MM.1S (cell line): ENCODE measurements around the gene FAM114A1.

ENCODE experiments used
- DNase-seq: peaks from one replicate; pipeline ENCODE4 v3.0.0-alpha.2; 2015
- H2AFZ ChIP-seq: fragments of 300-600 bp; sonication (generic); 2 replicates; pipeline ENCODE4 v1.6.0; 2016; ENCODE audit warnings: antibody characterized with exemption, low read length
- H3F3A ChIP-seq: fragments of 300-600 bp; sonication (generic); 2 replicates; pipeline ENCODE4 v1.6.1; 2016; ENCODE audit warnings: mild to moderate bottlenecking, antibody characterized with exemption, low read length, moderate library complexity, mixed read lengths; ENCODE audit not compliant: insufficient read depth
- H3K27ac ChIP-seq: fragments of 300-600 bp; sonication (generic); 2 replicates; pipeline ENCODE4 v1.5.1; 2016; ENCODE audit warnings: mild to moderate bottlenecking, low read length
- H3K27me3 ChIP-seq: fragments of 300-600 bp; sonication (generic); replicated peaks from 2 replicates; pipeline ENCODE4 v1.6.0; 2016; ENCODE audit warnings: low read length; ENCODE audit not compliant: insufficient read depth
- H3K36me3 ChIP-seq: fragments of 300-600 bp; sonication (generic); replicated peaks from 2 replicates; pipeline ENCODE4 v1.6.1; 2016; ENCODE audit warnings: mild to moderate bottlenecking, low read length, mixed read lengths; ENCODE audit not compliant: insufficient read depth
- H3K4me1 ChIP-seq: fragments of 300-600 bp; sonication (generic); 2 replicates; pipeline ENCODE4 v1.6.1; 2016; ENCODE audit warnings: low read length, mixed read lengths
- H3K4me2 ChIP-seq: fragments of 300-600 bp; sonication (generic); 2 replicates; pipeline ENCODE4 v1.6.0; 2016; ENCODE audit warnings: low read depth, low read length
- H3K4me3 ChIP-seq: fragments of 300-600 bp; sonication (generic); 2 replicates; pipeline ENCODE4 v1.5.1; 2016; ENCODE audit warnings: low read length, mixed read lengths
- H3K79me2 ChIP-seq: fragments of 300-600 bp; sonication (generic); 2 replicates; pipeline ENCODE4 v1.6.1; 2016; ENCODE audit warnings: mixed run types, low read length, mixed read lengths
- H3K9ac ChIP-seq: fragments of 300-600 bp; sonication (generic); 2 replicates; pipeline ENCODE4 v1.6.1; 2016; ENCODE audit warnings: low read length, mixed read lengths
- H3K9me2 ChIP-seq: fragments of 300-600 bp; sonication (generic); replicated peaks from 2 replicates; pipeline ENCODE4 v1.6.1; 2016; ENCODE audit warnings: mild to moderate bottlenecking, low read length, mixed read lengths; ENCODE audit not compliant: insufficient read depth
- H3K9me3 ChIP-seq: fragments of 300-600 bp; sonication (generic); replicated peaks from 2 replicates; pipeline ENCODE4 v1.6.1; 2016; ENCODE audit warnings: mild to moderate bottlenecking, low read length, mixed read lengths; ENCODE audit not compliant: insufficient read depth
- H4K20me1 ChIP-seq: fragments of 300-600 bp; sonication (generic); 2 replicates; pipeline ENCODE4 v1.6.1; 2016; ENCODE audit warnings: mild to moderate bottlenecking, low read length, moderate library complexity, mixed read lengths; ENCODE audit not compliant: insufficient read depth
- EZH2 ChIP-seq: fragments of 300-600 bp; sonication (generic); optimal IDR thresholded peaks from 2 replicates; pipeline ENCODE3; 2017; ENCODE audit warnings: low read depth, mild to moderate bottlenecking, antibody characterized with exemption, low read length, mixed read lengths
- EZH2phosphoT487 ChIP-seq: fragments of 300-600 bp; sonication (generic); IDR thresholded peaks from 2 replicates; pipeline ENCODE4 v1.6.1; 2018; ENCODE audit warnings: antibody characterized with exemption, low read length
- TF ChIP-seq, protein P1 (sequence below): fragments of 300-600 bp; sonication (generic); IDR thresholded peaks from 2 replicates; pipeline ENCODE4 v1.5.1; 2016; ENCODE audit warnings: antibody characterized with exemption, low read length, mixed read lengths

Gene FAM114A1

DNA sequence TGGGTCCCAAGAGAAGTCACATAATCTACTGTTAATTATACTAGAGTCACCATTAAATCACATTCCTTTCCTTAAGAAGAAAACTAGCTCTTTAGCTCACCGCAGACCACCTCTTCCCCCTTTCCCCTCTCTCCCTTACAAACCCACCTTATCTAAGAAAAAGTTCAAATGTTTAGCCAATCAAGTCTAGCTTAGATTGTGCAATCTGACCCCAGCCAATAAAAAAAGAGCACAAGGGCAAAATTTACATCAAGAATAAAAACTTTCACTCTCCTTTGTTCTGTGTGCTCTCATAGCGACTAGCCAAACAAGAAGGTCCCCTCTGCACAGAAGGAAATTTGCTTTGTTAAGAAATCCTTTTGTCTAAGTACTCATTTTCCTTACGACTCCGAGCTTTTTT, 88.4 kb downstream of the FAM114A1 start:
- no peaks in the 10 kb centered on the region for H3K9me3 ChIP-seq
- no peaks in the 10 kb centered on the region for H3K9me2 ChIP-seq
- H3K4me2 ChIP-seq: no peak overlapping the region
- H3F3A ChIP-seq: no peaks in the 10 kb centered on the region; the same call in 1 of the 2 replicates
- H2AFZ ChIP-seq: no peak overlapping the region
- peaks cover 18% of the 10 kb centered on the region for H3K4me1 ChIP-seq
- no peaks in the 10 kb centered on the region for H3K36me3 ChIP-seq
- no peak overlapping the region for H3K4me3 ChIP-seq
- no peak overlapping the region for H3K9ac ChIP-seq
- H3K79me2 ChIP-seq: no peaks in the 10 kb centered on the region
- no peaks in the 10 kb centered on the region for H4K20me1 ChIP-seq
- no peak for TF ChIP-seq EZH2
- TF ChIP-seq, protein P1, sequence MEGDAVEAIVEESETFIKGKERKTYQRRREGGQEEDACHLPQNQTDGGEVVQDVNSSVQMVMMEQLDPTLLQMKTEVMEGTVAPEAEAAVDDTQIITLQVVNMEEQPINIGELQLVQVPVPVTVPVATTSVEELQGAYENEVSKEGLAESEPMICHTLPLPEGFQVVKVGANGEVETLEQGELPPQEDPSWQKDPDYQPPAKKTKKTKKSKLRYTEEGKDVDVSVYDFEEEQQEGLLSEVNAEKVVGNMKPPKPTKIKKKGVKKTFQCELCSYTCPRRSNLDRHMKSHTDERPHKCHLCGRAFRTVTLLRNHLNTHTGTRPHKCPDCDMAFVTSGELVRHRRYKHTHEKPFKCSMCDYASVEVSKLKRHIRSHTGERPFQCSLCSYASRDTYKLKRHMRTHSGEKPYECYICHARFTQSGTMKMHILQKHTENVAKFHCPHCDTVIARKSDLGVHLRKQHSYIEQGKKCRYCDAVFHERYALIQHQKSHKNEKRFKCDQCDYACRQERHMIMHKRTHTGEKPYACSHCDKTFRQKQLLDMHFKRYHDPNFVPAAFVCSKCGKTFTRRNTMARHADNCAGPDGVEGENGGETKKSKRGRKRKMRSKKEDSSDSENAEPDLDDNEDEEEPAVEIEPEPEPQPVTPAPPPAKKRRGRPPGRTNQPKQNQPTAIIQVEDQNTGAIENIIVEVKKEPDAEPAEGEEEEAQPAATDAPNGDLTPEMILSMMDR: no peak
- TF ChIP-seq EZH2phosphoT487: no peak
- no peak for DNase-seq
- no peaks in the 10 kb centered on the region for H3K27me3 ChIP-seq
- H3K27ac ChIP-seq: no peak overlapping the region

DNA sequence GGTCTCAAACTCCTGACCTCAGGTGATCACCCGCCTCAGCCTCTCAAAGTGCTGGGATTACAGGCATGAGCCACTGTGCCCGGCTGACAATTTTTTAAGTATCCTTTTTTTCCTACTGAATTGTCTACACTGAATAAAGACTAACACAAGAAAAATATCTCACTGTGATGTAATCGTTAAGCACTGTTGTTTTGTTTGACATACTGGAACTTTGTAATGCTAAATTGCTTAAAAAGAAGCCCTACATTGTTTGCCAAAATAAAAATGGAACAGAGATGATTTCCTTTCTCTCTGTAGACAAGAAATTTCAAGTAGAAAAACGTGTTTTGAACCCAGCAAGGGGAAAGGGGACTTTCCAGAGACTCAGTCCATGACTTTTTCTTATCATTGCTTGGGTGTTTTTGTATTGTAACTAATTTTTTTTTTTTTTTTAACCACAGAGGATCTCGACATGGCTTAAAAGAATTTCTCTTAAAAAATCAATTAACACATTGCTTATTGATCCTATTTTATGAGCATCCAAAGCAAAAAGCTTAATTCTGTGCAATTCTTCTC, 89.7 kb downstream of the FAM114A1 start:
- H3K4me2 ChIP-seq: 0 out of 2 replicates have a peak overlapping the region, but pooled peaks have one; percentile 4
- no peaks in the 10 kb centered on the region for H3K9me2 ChIP-seq
- no peaks in the 10 kb centered on the region for H3K27me3 ChIP-seq
- H3K4me3 ChIP-seq: no peak overlapping the region
- no peak overlapping the region for H3K9ac ChIP-seq
- H3K79me2 ChIP-seq: no peaks in the 10 kb centered on the region
- TF ChIP-seq EZH2: no peak
- TF ChIP-seq, protein P1: no peak
- no peak for TF ChIP-seq EZH2phosphoT487
- peak; percentile 27 for DNase-seq
- H4K20me1 ChIP-seq: no peaks in the 10 kb centered on the region
- H3F3A ChIP-seq: no peaks in the 10 kb centered on the region; the same call in 1 of the 2 replicates
- H2AFZ ChIP-seq: no peak overlapping the region
- no peaks in the 10 kb centered on the region for H3K36me3 ChIP-seq
- no peaks in the 10 kb centered on the region for H3K9me3 ChIP-seq
- peaks cover 18% of the 10 kb centered on the region for H3K4me1 ChIP-seq
- no peak overlapping the region for H3K27ac ChIP-seq

DNA sequence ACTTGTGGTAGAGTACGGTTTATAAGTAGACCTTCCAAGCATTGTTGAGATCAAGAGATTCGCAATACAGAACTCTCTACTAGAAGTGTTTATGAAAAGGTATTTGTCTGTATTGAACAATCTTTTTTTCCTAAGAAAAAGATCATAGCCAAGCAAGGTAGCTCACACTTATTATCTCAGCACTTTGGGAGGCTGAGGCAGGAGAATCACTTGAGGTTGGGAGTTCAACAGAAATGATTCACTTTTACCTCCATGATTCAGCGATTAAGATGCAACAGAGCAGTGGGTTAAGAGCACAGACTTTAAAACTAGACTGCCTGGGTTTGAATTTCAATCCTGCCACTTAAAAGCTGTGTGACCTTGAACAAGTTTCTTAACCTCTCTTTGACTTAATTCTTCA, 90.3 kb downstream of the FAM114A1 start:
- no peaks in the 10 kb centered on the region for H3K9me3 ChIP-seq
- no peaks in the 10 kb centered on the region for H3K36me3 ChIP-seq
- no peaks in the 10 kb centered on the region for H3K79me2 ChIP-seq
- H3K4me1 ChIP-seq: peaks cover 18% of the 10 kb centered on the region
- no peak overlapping the region for H3K9ac ChIP-seq
- H3F3A ChIP-seq: no peaks in the 10 kb centered on the region; the same call in 1 of the 2 replicates
- no peaks in the 10 kb centered on the region for H4K20me1 ChIP-seq
- H3K4me3 ChIP-seq: no peak overlapping the region
- no peak overlapping the region for H2AFZ ChIP-seq
- H3K27me3 ChIP-seq: no peaks in the 10 kb centered on the region
- DNase-seq: no peak
- TF ChIP-seq EZH2: no peak
- TF ChIP-seq, protein P1: no peak
- H3K27ac ChIP-seq: no peak overlapping the region
- H3K9me2 ChIP-seq: no peaks in the 10 kb centered on the region
- peak overlapping the region; percentile 38; the same call in 1 of the 2 replicates for H3K4me2 ChIP-seq
